ENCODE measurements around the gene NFYB.

DNA sequence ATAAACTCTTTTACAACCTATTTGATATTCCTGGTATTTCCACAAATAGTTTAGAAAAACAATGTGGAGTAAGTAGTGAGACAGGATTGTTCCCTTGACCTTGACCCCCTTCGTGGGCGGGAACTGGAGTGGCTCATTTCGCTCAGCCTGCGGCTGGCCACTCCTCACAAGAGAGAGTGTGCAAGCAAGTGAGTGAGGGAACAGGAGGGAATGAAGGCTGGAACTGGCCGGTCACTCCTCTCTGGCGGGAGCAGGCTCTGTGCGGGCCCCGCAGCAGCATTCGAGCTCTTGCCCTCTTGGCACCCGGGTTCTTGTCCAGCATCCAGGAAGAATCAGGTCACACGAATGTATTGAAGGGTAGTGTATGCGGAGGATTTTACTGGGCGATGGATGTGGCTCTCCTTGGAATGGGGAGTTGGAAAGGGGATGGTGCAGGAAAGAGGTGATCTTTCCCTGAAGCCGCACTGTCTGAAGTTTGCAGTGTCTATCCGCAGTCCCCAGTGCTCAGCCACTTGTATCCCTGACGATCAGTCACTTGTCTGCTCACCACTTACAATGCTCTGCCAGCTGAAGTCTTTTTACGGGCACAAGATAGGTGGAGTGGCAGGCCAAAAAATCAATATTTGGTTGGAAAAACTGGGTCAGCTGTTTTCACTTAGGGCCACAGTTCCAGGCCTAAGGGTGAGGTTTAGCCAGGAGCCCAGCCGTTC is 49.6 kb upstream of the NFYB start:
- TF ChIP-seq CHD2 (IDR thresholded peaks at IDR 0.05; ENCODE audit: low read length, partially characterized antibody), result no peak
- TF ChIP-seq, protein P1, sequence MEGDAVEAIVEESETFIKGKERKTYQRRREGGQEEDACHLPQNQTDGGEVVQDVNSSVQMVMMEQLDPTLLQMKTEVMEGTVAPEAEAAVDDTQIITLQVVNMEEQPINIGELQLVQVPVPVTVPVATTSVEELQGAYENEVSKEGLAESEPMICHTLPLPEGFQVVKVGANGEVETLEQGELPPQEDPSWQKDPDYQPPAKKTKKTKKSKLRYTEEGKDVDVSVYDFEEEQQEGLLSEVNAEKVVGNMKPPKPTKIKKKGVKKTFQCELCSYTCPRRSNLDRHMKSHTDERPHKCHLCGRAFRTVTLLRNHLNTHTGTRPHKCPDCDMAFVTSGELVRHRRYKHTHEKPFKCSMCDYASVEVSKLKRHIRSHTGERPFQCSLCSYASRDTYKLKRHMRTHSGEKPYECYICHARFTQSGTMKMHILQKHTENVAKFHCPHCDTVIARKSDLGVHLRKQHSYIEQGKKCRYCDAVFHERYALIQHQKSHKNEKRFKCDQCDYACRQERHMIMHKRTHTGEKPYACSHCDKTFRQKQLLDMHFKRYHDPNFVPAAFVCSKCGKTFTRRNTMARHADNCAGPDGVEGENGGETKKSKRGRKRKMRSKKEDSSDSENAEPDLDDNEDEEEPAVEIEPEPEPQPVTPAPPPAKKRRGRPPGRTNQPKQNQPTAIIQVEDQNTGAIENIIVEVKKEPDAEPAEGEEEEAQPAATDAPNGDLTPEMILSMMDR (IDR thresholded peaks at IDR 0.05), result no peak

Measured in A549 (cell line).